GM12874 (cell line): ENCODE data around the gene AVPR2.

ENCODE experiments used
- CTCF ChIP-seq: IDR thresholded peaks from 2 replicates; pipeline ENCODE4 v1.5.1; 2011; ENCODE audit warnings: low read depth, mild to moderate bottlenecking, control low read depth, low read length, moderate library complexity; ENCODE audit not compliant: insufficient read depth

AVPR2 gene

GRCh38 chrX:153952373-153953026 lies 48.0 kb downstream of the AVPR2 start:
- no peak for TF ChIP-seq CTCF

- peak; percentile 91 for TF ChIP-seq CTCF
These were observed 48.9 kb downstream of the AVPR2 start for GRCh38 chrX:153953342-153953830.

GRCh38 chrX:153953892-153954557 lies 49.6 kb downstream of the AVPR2 start:
- no peak for TF ChIP-seq CTCF

- TF ChIP-seq CTCF: no peak
These were observed 50.2 kb downstream of the AVPR2 start for GRCh38 chrX:153954558-153955227.

- TF ChIP-seq CTCF: no peak
These were observed 50.8 kb downstream of the AVPR2 start for GRCh38 chrX:153955228-153955732.

GRCh38 chrX:153956044-153956907 lies 51.8 kb downstream of the AVPR2 start:
- no peak for TF ChIP-seq CTCF
